Lower leg skin (tissue), 4 donors: ENCODE measurements around the gene TSPYL1. TPM values are rescaled to one million over a fixed set of nuclear protein-coding genes. Genes with fewer than 3 reads are reported as not detected.
A peak's percentile ranks its signal among the peaks of the same experiment; 100 is the strongest.
"Not testable (repeated sequence)": the region's sequence is repeated elsewhere in the genome, so short reads cannot be mapped to it uniquely, and the experiment has no call there.

ENCODE experiments used
- DNase-seq, 2 donors: peaks; one replicate each; pipeline ENCODE4 v3.0.0-alpha.2; 2019; ENCODE audit warnings: low spot score in 2 of 2
- H3K4me3 ChIP-seq: fragments of 200-600 bp; sonication (generic); 2 replicates; pipeline ENCODE4 v1.5.1; 2017; ENCODE audit warnings: mild to moderate bottlenecking, low read depth; ENCODE audit not compliant: poor library complexity, severe bottlenecking
- CTCF ChIP-seq, 3 donors: fragments of 450-650 bp; IDR thresholded peaks; one replicate each; pipeline ENCODE4 v1.5.1; 2016; ENCODE audit warnings: antibody characterized with exemption in 3 of 3, mild to moderate bottlenecking in 3 of 3, moderate library complexity in 2 of 3
- POLR2A ChIP-seq, 2 donors: fragments of 450-650 bp; IDR thresholded peaks; one replicate each; pipeline ENCODE4 v1.6.1; 2016 to 2017; ENCODE audit warnings: antibody characterized with exemption in 2 of 2, mild to moderate bottlenecking in 1 of 2, moderate library complexity in 1 of 2
- WGBS, 2 donors: methylation state at CpG; one replicate each; pipeline ENCODE4 v1.1.5; 2018; 5-methylcytosine and 5-hydroxymethylcytosine counted together
- intact Hi-C: fragments of 100-400 bp; cut with DNase I; formaldehyde crosslinking; loops from one replicate; pipeline ENCODE4 v1.15.0; 2023; ENCODE audit warnings: low total_unique reads
- total RNA-seq, 4 donors: library from RNA; depleted of rRNA; stranded (reverse); fragments of >200 nt; gene quantifications; one replicate each; pipeline ENCODE4 v1.1.0, GENCODE V29; 2016

The TSPYL1 gene
- total RNA-seq, 4 donors from 2014 or later, result 57.2 to 75.3 (median 65.6) TPM

GRCh38 chr6:116290799-116291198 is 11.1 kb upstream of the TSPYL1 start:
- intact Hi-C loops, result no loop called here
- 59 to 68% methylated on average over 2 of the region's 2 CpGs for WGBS, 2 donors
- no peak overlapping the region for H3K4me3 ChIP-seq
- DNase-seq, result no peak
- no peak for TF ChIP-seq POLR2A (IDR thresholded peaks at IDR 0.05)
- no peak for TF ChIP-seq CTCF (IDR thresholded peaks at IDR 0.05)

GRCh38 chr6:116289876-116290275 is 10.1 kb upstream of the TSPYL1 start:
- no peak for DNase-seq
- no peak overlapping the region for H3K4me3 ChIP-seq
- intact Hi-C loops, result no loop called here
- TF ChIP-seq CTCF (IDR thresholded peaks at IDR 0.05) (no peak), POLR2A (IDR thresholded peaks at IDR 0.05) (no peak)
- WGBS, 2 donors, result 83 to 86% methylated on average over 2 of the region's 2 CpGs

GRCh38 chr6:116287689-116288282 is 8.1 kb upstream of the TSPYL1 start:
- TF ChIP-seq POLR2A (IDR thresholded peaks at IDR 0.05) (no peak), CTCF (IDR thresholded peaks at IDR 0.05) (peak in 2 of 3 donors; percentile 35 to 47)
- intact Hi-C loops, result no loop called here
- no peak for DNase-seq
- no peak overlapping the region for H3K4me3 ChIP-seq
- 90 to 93% methylated on average over 2 of the region's 2 CpGs for WGBS, 2 donors

- no peak overlapping the region for H3K4me3 ChIP-seq
- intact Hi-C loops, result no loop called here
- DNase-seq, result no peak
- 71 to 88% methylated on average over 1 of the region's 1 CpG for WGBS, 2 donors
- TF ChIP-seq CTCF (IDR thresholded peaks at IDR 0.05) (no peak), POLR2A (IDR thresholded peaks at IDR 0.05) (no peak)
Measured at GRCh38 chr6:116286773-116287358, 7.1 kb upstream of the TSPYL1 start.

GRCh38 chr6:116284984-116285383 is 5.3 kb upstream of the TSPYL1 start:
- DNase-seq, intact Hi-C loops, H3K4me3 ChIP-seq: not testable (repeated sequence)
- WGBS, 2 donors, result 80 to 95% methylated on average over 4 of the region's 4 CpGs

- intact Hi-C loops, result no loop called here
- TF ChIP-seq CTCF (IDR thresholded peaks at IDR 0.05) (no peak), POLR2A (IDR thresholded peaks at IDR 0.05) (no peak)
- WGBS, 2 donors, result 60 to 67% methylated on average over 1 of the region's 1 CpG
- DNase-seq, result no peak
- H3K4me3 ChIP-seq, result no peak overlapping the region
Measured at GRCh38 chr6:116283191-116283590, 3.5 kb upstream of the TSPYL1 start.
